Stomach smooth muscle (tissue), 2 donors: Measurements from ENCODE around the gene ELMO3.
A peak's percentile ranks its signal among the peaks of the same experiment; 100 is the strongest.

Experiments used
- H3K27ac ChIP-seq: one replicate; pipeline ENCODE4 v1.7.0; 2013; ENCODE audit warnings: mild to moderate bottlenecking, low read length, inconsistent platforms
- H3K27me3 ChIP-seq, 2 donors: one replicate each; pipeline ENCODE4 v1.7.0; 2013; ENCODE audit warnings: low read length in 2 of 2; ENCODE audit not compliant: insufficient read depth in 2 of 2, control insufficient read depth in 1 of 2
- H3K36me3 ChIP-seq, 2 donors: one replicate each; pipeline ENCODE4 v1.7.0; 2013; ENCODE audit warnings: low read length in 2 of 2; ENCODE audit not compliant: control insufficient read depth in 2 of 2, insufficient read depth in 2 of 2
- H3K4me1 ChIP-seq: one replicate; pipeline ENCODE4 v1.7.0; 2013; ENCODE audit warnings: low read length; ENCODE audit not compliant: control insufficient read depth, insufficient read depth
- H3K4me3 ChIP-seq, 2 donors: one replicate each; pipeline ENCODE4 v1.7.0; 2013; ENCODE audit warnings: low read length in 2 of 2
- H3K9ac ChIP-seq, 2 donors: one replicate each; pipeline ENCODE4 v1.7.0; 2013; ENCODE audit warnings: low read length in 2 of 2, mild to moderate bottlenecking in 1 of 2
- H3K9me3 ChIP-seq, 2 donors: one replicate each; pipeline ENCODE4 v1.7.0; 2013; ENCODE audit warnings: low read length in 2 of 2; ENCODE audit not compliant: control insufficient read depth in 2 of 2
- donor health status: healthy.
- donor health status: Pancreatic carcinoma.

The ELMO3 gene, protein sequence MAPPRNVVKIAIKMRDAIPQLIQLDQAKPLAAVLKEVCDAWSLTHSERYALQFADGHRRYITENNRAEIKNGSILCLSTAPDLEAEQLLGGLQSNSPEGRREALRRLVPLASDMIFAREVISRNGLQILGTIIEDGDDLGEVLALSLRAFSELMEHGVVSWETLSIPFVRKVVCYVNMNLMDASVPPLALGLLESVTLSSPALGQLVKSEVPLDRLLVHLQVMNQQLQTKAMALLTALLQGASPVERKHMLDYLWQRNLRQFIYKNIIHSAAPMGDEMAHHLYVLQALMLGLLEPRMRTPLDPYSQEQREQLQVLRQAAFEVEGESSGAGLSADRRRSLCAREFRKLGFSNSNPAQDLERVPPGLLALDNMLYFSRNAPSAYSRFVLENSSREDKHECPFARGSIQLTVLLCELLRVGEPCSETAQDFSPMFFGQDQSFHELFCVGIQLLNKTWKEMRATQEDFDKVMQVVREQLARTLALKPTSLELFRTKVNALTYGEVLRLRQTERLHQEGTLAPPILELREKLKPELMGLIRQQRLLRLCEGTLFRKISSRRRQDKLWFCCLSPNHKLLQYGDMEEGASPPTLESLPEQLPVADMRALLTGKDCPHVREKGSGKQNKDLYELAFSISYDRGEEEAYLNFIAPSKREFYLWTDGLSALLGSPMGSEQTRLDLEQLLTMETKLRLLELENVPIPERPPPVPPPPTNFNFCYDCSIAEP

DNA sequence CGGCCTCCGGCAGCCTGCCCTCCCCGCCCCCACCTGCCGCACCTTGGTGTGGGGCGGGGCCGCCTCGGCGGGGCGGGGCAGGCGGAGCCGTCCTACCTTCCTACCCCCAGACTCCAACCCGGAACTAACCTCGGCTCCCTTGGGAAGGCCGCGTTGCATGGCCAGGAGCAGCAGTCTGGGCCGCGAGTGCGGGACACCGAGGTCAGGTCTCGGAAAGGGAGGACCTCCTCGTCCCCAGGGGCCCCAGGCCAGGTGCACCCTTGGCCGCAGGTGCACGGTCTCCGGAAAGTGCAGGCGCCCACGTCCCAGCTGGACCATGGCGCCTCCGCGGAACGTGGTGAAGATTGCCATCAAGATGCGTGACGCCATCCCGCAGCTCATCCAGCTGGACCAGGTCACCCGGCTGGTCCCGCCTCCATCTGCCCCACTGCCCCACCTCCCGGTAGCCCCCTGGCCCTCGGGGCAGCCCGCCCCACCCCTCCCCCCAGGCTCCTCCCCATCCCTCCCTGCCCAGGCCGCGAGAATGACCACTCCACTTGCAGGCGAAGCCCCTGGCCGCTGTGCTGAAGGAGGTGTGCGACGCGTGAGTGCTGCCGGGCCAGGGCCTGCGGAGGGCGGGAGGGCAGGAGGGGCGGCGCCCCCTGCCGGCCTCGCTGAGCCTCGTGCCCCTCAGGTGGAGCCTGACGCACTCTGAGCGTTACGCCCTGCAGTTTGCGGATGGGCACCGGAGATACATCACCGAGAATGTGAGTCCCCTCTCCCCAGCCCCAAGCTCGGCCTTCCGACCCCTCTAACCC lies at the start of gene ELMO3:
Gene ELMO3, plus strand, starts transcription at position 121 of the 797 bp plus-strand sequence. Its CDS starts 196 bp downstream, at position 317.
- Histone ChIP-seq H3K27ac (no peak within 1 kb of the TSS), H3K9me3 (no peaks in the 10 kb centered on the region), H3K36me3 (peaks cover 35 to 40% of the 10 kb centered on the region in 2 donors), H3K27me3 (no peaks in the 10 kb centered on the region), H3K4me1 (peaks cover 14% of the 10 kb centered on the region), H3K9ac (no peak within 1 kb of the TSS), H3K4me3 (no peak within 1 kb of the TSS)

DNA sequence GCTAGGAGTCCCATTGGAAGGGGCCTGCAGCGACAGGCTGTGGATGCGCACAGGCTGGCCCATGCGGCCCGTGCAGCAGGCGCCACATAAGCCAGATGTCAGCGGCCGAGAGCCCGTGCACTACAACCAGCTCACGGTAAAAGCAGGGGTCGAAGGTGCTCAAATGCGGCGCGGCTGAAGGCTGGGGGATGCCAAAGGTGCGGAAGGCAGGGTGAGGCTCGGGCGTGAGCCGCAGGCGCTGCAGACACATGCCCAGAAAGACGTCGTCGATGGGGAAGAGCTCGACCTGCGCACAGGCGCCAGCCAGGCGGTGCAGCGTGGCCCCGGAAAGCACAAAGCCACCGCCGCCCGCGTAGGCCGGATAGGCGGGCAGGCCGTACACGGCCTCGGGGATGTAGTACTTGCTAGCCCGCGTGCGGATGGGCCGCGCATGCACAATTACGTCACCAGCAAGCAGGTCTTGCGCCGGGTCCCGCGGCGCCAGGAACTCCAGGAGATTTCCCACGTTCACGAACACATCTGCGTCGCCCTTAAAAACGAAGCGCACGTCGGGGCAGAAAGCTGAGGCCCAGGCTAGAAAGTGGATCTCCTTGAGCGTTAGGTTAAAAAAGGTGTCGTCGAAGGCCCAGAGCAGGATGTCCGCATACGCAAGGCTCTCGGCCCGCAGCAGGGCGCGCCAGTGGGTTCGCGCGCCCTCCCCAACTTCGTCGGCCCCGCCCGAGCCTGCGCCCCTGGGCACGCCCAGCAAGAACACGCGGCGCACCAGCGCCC lies 49.5 kb upstream of the ELMO3 start:
- Histone ChIP-seq H3K27me3 (peaks cover 2 to 9% of the 10 kb centered on the region in 2 donors), H3K4me3 (peak overlapping the region in 1 of 2 donors; percentile 77), H3K36me3 (peaks cover 22 to 38% of the 10 kb centered on the region in 2 donors), H3K4me1 (peaks cover 13% of the 10 kb centered on the region), H3K9ac (no peak overlapping the region), H3K27ac (no peak overlapping the region), H3K9me3 (no peaks in the 10 kb centered on the region)

DNA sequence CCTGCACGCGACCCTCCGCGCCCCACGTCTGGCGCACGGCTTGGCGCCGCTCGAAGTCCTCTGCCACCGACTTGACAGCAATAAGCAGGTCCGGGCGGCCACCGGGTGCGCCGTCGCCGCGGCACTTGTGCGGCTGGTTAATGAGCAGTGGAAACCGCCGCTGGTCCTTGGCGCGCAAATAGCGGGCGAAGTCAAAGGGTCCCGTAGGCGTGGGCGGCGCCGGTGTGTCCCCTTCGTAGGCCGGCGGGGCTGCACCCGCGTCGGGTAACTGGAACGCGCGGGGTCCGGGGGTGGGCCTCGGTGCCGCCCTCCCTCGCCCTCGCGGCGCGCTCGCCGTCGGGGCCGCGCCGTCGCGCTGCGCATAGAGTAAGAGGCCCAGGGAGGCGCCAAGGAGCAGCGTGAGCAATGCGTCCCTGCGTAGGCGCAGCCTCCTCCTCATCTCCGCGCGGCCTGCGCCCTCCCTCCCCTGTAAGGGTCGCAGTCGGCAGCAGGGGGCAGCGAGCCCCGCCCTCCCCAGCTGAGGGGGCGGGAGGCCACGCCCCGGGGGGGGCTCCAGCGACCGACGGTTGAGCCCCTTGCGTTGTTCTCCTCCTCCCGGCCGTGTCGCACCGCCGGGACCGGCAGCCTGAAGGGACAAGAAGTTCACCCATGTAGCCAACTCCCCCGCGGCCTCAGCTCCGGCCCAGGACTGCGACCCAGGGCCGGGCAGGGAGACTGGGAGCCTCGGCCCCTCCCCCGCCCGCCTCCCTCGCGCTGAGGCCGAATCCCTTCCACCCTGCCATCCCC lies 48.7 kb upstream of the ELMO3 start:
- Histone ChIP-seq H3K27me3 (peaks cover 2 to 14% of the 10 kb centered on the region in 2 donors), H3K27ac (peak overlapping the region; percentile 81), H3K9ac (peak overlapping the region; percentile 59 to 76), H3K4me3 (peak overlapping the region; percentile 59 to 77), H3K36me3 (peaks cover 15 to 30% of the 10 kb centered on the region in 2 donors), H3K9me3 (no peaks in the 10 kb centered on the region), H3K4me1 (peaks cover 20% of the 10 kb centered on the region)

DNA sequence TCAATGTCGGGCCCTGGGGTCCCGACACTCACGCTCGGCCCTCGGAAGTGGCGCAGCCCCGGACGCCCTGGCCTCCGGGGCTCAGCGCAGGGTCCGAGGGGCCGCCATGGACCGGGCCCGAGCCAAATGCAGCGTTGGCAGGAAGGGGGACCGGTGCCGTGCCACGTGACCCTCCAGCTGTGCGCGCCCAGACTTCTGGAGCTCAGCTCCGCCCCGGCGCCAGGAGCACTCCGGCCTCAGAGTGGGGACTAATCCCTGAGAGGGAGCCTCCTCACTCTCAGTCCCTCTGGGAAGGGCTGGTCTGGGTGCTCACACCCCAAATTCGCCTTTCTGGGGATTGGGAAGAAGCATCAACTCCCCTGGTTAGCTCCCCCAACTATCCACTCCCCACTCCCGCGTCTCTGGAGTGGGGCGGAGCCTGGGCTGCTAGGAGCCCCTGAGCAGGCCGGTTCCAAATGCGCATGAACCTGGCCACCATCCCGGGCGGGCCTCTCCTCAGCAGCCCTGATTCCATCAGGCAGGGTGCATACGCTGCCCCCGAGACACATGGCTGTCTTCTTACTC lies 48.0 kb upstream of the ELMO3 start, which contains the start of gene B3GNT9:
Gene B3GNT9, minus strand, starts transcription at position 166 of the 564 bp plus-strand sequence. CDS start 513 bp downstream, outside the sequence.
- H3K27ac ChIP-seq: peak within 1 kb of the TSS; percentile 81

DNA sequence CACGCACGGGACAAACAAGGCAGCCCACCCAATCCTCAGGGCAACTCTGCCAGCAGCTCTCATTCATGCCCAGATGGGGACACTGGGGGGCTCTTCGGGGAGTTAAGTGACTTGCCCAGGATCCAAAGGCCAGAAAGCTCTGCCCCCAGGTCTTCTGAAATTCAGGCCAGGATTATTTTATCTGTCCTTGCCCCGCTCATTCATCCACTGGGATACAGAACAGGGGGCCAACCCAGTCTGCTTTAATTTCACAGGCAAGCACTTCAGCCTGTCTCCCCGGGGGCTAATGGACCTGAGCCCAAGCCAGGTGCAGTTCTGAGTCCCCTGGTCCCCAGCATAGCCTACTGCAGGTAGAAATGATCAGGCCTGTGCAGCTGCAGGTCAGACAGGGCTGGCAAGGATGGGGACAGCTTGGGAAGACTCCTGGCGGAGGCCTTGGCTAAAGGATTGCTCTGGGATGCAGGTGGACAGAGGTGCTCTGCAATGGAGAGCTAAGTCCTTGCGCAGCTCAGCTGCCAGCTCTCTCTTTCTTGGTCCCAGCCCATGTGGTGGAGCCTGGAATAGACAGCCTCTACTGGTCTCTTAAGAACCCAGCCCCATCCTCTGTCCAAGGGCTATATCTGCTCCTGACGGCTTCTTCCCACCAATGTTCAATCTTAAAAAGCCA lies 47.4 kb upstream of the ELMO3 start:
- peak overlapping the region; percentile 59 to 77 for H3K4me3 ChIP-seq
- H3K27ac ChIP-seq: peak overlapping the region; percentile 81
- peaks cover 8 to 18% of the 10 kb centered on the region in 2 donors for H3K36me3 ChIP-seq
- peaks cover 27% of the 10 kb centered on the region for H3K4me1 ChIP-seq
- H3K9ac ChIP-seq: peak overlapping the region; percentile 15 to 21
- peaks cover 2 to 17% of the 10 kb centered on the region in 2 donors for H3K27me3 ChIP-seq
- H3K9me3 ChIP-seq: no peaks in the 10 kb centered on the region

More for the DNA sequence above, 48.0 kb upstream of the ELMO3 start, which contains the start of gene B3GNT9:
- Histone ChIP-seq H3K9me3 (no peaks in the 10 kb centered on the region), H3K36me3 (peaks cover 13 to 24% of the 10 kb centered on the region in 2 donors), H3K4me3 (peak within 1 kb of the TSS; percentile 59 to 77), H3K27me3 (peaks cover 2 to 17% of the 10 kb centered on the region in 2 donors), H3K4me1 (peaks cover 26% of the 10 kb centered on the region), H3K9ac (peak within 1 kb of the TSS; percentile 59 to 76)

DNA sequence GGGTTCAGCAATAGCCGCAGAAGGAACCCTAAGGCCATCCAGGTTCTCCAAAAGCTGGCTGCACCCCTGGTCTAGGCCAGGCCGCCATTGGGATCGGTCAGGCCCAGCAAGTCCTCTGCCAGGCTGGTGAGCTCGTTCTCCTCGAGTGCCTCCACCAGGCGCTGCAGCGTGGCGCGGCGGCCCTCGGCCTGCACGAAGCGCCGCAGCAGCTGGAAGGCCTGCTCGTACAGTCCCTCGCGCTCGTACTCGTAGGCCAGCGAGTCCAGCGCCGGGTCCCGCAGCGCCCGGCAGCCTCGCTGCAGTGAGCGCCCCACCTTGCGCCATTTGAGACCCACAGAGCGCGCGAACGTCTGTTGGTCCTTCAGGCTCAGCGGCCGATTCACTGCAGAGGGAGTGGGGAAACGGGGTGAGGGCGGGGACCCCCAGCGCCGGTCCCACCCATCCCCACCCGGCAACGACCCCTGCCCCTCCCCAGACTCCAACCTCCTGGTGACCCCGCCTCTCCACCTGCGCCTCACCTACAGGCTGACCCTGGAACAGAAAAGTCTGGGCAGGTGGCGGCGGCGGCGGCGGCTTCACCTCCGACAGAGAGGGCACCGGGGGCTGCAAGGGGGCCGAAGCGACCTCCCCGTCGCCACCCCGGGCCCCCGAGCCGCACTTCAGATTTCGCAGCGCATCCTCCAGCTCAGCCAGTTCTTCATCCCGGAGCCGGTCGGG lies 44.2 kb upstream of the ELMO3 start:
- no peak overlapping the region for H3K27ac ChIP-seq
- H3K36me3 ChIP-seq: no peaks in the 10 kb centered on the region
- peak overlapping the region in 1 of 2 donors; percentile 61 for H3K4me3 ChIP-seq
- H3K4me1 ChIP-seq: peaks cover 36% of the 10 kb centered on the region
- H3K9ac ChIP-seq: no peak overlapping the region
- H3K9me3 ChIP-seq: no peaks in the 10 kb centered on the region
- peaks cover 2 to 17% of the 10 kb centered on the region in 2 donors for H3K27me3 ChIP-seq

DNA sequence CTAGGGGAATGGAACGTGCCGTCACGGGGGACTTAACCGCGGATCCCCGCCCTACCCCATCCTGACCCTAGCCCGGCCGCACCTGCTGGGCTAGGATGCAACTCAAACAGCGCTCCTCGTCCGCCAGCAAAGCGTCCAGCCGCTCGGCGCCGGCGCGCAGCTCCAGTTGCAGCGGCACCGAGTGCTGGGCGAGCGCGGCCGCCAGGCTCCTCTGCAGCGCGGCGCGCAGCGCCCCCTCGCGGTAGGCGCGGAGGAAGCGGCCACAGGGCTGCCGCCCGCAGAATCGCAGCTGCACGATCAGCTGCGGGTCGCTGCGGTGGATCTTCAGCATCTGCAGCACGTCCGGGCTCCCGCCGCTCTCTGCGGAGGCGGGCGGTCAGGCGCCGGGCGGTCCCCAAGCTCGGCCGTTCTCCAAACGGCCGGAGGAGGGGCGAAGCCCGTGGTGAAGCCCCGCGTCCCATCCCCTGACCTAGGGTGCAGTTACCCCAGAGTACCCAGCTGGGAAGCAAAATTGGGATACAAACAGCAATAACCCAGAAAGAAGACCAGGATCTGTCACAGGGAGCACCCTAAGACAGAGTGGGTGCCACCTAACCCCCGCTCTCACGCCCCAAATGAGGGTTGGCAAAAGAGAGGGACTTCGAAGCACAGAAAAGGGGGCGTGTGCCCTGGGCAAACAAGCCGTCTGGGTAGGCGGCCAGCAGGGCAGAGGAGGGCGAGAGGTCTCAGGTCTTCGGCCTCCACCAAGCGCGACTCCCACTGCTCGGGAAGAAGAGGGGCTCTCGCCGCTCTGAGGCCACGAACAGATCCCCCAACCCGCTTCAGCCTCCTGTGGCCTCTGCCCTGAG lies 43.4 kb upstream of the ELMO3 start:
- Histone ChIP-seq H3K4me3 (peak overlapping the region in 1 of 2 donors; percentile 61), H3K27ac (no peak overlapping the region), H3K36me3 (no peaks in the 10 kb centered on the region), H3K4me1 (peaks cover 42% of the 10 kb centered on the region), H3K9me3 (no peaks in the 10 kb centered on the region), H3K27me3 (peaks cover 2 to 19% of the 10 kb centered on the region in 2 donors), H3K9ac (no peak overlapping the region)
